ENCODE results near the gene BOD1. TPM values are rescaled to one million over a fixed set of nuclear protein-coding genes. Genes with fewer than 3 reads are reported as not detected.

Gene BOD1
- total RNA-seq, 4 donors from 2014 or later = 43.9 to 58.3 (median 48.3) TPM

GRCh38 chr5:173595841-173596240, 20.6 kb downstream of the BOD1 start:
- intact Hi-C loops (cut with DNase I) = no loop called here
- H3K36me3 ChIP-seq = peaks cover 0 to 18% (median 6%) of the 10 kb centered on the region in 4 donors
- no peak for TF ChIP-seq EP300 (IDR thresholded peaks at IDR 0.05)
- TF ChIP-seq POLR2A (IDR thresholded peaks at IDR 0.05; ENCODE audit: low read depth) = no peak
- TF ChIP-seq CTCF (IDR thresholded peaks at IDR 0.05) = no peak
- no peak for TF ChIP-seq POLR2AphosphoS5 (IDR thresholded peaks at IDR 0.05)
- DNase-seq (ENCODE audit: extremely low spot score) = no peak
- H3K9me3 ChIP-seq = peaks cover 0 to 18% (median 13%) of the 10 kb centered on the region in 4 donors
- H3K4me1 ChIP-seq = no peaks in the 10 kb centered on the region
- H3K27ac ChIP-seq (replicated peaks in 1 of 4) = no peak overlapping the region
- H3K4me3 ChIP-seq = no peak overlapping the region
- WGBS = 87% methylated on average over 1 of the region's 3 CpGs
- H3K27me3 ChIP-seq = no peaks in the 10 kb centered on the region

GRCh38 chr5:173594061-173594460, 22.4 kb downstream of the BOD1 start:
- H3K27me3 ChIP-seq = no peaks in the 10 kb centered on the region
- no peak for DNase-seq (ENCODE audit: extremely low spot score)
- H3K36me3 ChIP-seq = peaks cover 0 to 18% (median 6%) of the 10 kb centered on the region in 4 donors
- no peak overlapping the region for H3K27ac ChIP-seq (replicated peaks in 1 of 4)
- intact Hi-C loops (cut with DNase I) = no loop called here
- H3K4me1 ChIP-seq = no peaks in the 10 kb centered on the region
- no peak overlapping the region for H3K4me3 ChIP-seq
- TF ChIP-seq POLR2A (IDR thresholded peaks at IDR 0.05; ENCODE audit: low read depth) (no peak), POLR2AphosphoS5 (IDR thresholded peaks at IDR 0.05) (no peak), CTCF (IDR thresholded peaks at IDR 0.05) (no peak), EP300 (IDR thresholded peaks at IDR 0.05) (no peak)
- WGBS = 73% methylated on average over 3 of the region's 3 CpGs
- H3K9me3 ChIP-seq = peaks cover 0 to 18% (median 13%) of the 10 kb centered on the region in 4 donors

GRCh38 chr5:173592050-173592669, 24.3 kb downstream of the BOD1 start:
- no peak overlapping the region for H3K27ac ChIP-seq (replicated peaks in 1 of 4)
- H3K36me3 ChIP-seq = peaks cover 0 to 13% (median 6%) of the 10 kb centered on the region in 4 donors
- TF ChIP-seq EP300 (IDR thresholded peaks at IDR 0.05) = no peak
- TF ChIP-seq CTCF (IDR thresholded peaks at IDR 0.05) = peak in 1 of 3 experiments; percentile 34
- TF ChIP-seq POLR2A (IDR thresholded peaks at IDR 0.05; ENCODE audit: low read depth) = no peak
- no peak for TF ChIP-seq POLR2AphosphoS5 (IDR thresholded peaks at IDR 0.05)
- no peaks in the 10 kb centered on the region for H3K27me3 ChIP-seq
- DNase-seq (ENCODE audit: extremely low spot score) = no peak
- peaks cover 0 to 18% (median 16%) of the 10 kb centered on the region in 4 donors for H3K9me3 ChIP-seq
- WGBS = 88% methylated on average over 2 of the region's 2 CpGs
- intact Hi-C loops (cut with DNase I) = no loop called here
- no peaks in the 10 kb centered on the region for H3K4me1 ChIP-seq
- no peak overlapping the region for H3K4me3 ChIP-seq

GRCh38 chr5:173591056-173591514, 25.4 kb downstream of the BOD1 start:
- no peak for DNase-seq (ENCODE audit: extremely low spot score)
- WGBS = 76% methylated on average over 10 of the region's 11 CpGs
- Histone ChIP-seq H3K4me1 (no peaks in the 10 kb centered on the region), H3K4me3 (no peak overlapping the region), H3K36me3 (peaks cover 0 to 13% (median 4%) of the 10 kb centered on the region in 4 donors), H3K9me3 (peaks cover 0 to 18% (median 16%) of the 10 kb centered on the region in 4 donors), H3K27ac (replicated peaks in 1 of 4) (peak overlapping the region in 1 of 4 donors; percentile 9), H3K27me3 (no peaks in the 10 kb centered on the region)
- TF ChIP-seq EP300 (IDR thresholded peaks at IDR 0.05) (no peak), POLR2AphosphoS5 (IDR thresholded peaks at IDR 0.05) (no peak), CTCF (IDR thresholded peaks at IDR 0.05) (no peak), POLR2A (IDR thresholded peaks at IDR 0.05; ENCODE audit: low read depth) (no peak)
- intact Hi-C loops (cut with DNase I) = no loop called here
